ENCODE measurements around the gene CDC42EP3.

DNA sequence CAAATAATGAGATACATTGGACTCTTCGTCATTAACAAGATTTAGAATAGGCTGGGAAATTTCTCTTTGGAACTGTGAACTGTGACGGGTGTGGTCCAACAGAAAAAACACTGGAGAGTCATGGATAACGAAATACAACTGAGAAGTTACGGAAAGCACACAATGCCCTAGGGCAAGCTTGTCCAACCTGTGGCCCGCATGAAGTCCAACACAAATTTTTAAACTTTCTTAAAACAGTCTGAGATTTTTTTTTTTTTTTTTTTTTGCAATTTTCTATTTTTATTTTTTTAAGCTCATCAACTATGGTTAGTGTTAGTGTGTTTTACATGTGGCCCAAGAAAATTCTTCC, 27.7 kb downstream of the CDC42EP3 start:
- TF ChIP-seq, protein P1, sequence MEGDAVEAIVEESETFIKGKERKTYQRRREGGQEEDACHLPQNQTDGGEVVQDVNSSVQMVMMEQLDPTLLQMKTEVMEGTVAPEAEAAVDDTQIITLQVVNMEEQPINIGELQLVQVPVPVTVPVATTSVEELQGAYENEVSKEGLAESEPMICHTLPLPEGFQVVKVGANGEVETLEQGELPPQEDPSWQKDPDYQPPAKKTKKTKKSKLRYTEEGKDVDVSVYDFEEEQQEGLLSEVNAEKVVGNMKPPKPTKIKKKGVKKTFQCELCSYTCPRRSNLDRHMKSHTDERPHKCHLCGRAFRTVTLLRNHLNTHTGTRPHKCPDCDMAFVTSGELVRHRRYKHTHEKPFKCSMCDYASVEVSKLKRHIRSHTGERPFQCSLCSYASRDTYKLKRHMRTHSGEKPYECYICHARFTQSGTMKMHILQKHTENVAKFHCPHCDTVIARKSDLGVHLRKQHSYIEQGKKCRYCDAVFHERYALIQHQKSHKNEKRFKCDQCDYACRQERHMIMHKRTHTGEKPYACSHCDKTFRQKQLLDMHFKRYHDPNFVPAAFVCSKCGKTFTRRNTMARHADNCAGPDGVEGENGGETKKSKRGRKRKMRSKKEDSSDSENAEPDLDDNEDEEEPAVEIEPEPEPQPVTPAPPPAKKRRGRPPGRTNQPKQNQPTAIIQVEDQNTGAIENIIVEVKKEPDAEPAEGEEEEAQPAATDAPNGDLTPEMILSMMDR (conservative IDR thresholded peaks at IDR 0.05; ENCODE audit: low read depth in 2 of 2): no peak
- TF ChIP-seq EZH2phosphoT487 (IDR thresholded peaks at IDR 0.05; ENCODE audit: unreplicated experiment) (no peak), POLR2AphosphoS5 (IDR thresholded peaks at IDR 0.05; ENCODE audit: low read depth) (no peak)
